Measurements from ENCODE around the gene ATP9A.

Gene ATP9A

DNA sequence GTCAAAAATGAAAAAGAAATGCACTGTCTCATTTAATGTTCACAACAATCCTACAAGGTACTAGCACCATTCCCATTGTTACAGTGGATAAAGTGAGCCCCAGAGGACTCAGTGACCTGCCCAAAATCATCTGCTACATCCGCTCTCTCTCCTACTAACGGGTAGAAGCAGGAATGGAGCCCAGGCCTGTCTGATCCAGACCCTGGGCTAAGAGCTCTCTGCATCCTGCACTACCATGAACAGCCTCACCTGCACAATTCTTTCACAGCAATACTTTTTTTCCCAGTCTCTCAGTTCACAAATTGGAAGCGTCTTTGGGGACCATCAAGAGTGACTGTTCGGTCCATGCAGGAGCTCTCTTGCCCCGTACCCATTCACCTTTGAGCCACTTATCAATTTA is 31.2 kb downstream of the ATP9A start:
- no peak overlapping the region for H3K27ac ChIP-seq (ENCODE audit: low read length)

DNA sequence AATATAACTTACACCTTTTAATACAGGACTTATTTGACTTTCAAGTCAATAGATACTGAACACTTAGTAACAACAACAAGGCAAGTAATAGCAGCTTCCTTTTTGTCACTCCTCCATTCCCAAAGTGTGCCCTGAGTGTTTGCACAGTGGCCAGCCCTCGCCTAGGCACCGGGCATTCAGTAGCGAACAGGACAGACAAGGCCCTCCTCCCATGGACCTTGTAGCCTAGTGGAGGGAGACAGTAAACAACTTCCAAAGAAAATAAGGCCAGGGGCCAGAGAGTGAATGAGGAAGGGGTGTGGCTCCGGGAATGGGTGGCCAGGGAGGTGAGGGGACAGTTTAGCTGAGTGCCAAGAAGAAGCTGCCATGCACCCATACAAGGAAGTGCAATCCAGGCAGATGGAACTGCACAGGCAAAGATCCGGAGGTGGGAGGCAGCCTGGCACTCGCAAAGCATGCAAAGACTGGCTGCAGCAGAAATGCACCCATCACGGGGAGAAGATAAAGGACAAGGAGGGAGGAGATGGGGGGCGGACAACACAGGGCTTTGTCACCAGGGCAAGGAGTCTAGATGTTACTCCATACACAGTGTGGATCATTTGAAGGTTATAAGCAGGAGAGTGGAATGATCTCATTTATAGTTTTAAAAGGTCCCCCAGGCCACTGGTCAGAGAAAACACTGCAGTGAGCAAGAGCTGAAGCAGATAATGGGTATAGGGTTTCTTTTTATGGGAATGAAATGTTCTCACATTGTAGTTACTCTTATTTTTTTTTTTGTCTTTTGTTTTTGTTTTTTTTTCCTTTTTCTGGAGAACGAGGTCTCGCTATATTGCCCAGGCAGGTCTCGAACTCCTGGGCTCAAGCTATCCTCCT is 32.2 kb downstream of the ATP9A start:
- no peak overlapping the region for H3K4me3 ChIP-seq (ENCODE audit: low read length in 2 of 2)
- no peaks in the 10 kb centered on the region for H3K9me3 ChIP-seq (ENCODE audit: control insufficient read depth in 2 of 2, low read length in 2 of 2)
- H3K27ac ChIP-seq (ENCODE audit: low read length): no peak overlapping the region
- no peak overlapping the region for H3K9ac ChIP-seq (ENCODE audit: low read length in 2 of 2)
- no peaks in the 10 kb centered on the region for H3K36me3 ChIP-seq (ENCODE audit: control insufficient read depth in 2 of 2, insufficient read depth in 2 of 2, low read length in 2 of 2)
- H3K4me1 ChIP-seq (ENCODE audit: control insufficient read depth, insufficient read depth, low read length): peaks cover 18% of the 10 kb centered on the region
- no peaks in the 10 kb centered on the region for H3K27me3 ChIP-seq (ENCODE audit: control insufficient read depth in 1 of 2, insufficient read depth in 2 of 2, low read length in 2 of 2)

More for the DNA sequence above, 31.2 kb downstream of the ATP9A start:
- Histone ChIP-seq H3K4me3 (ENCODE audit: low read length in 2 of 2) (no peak overlapping the region), H3K4me1 (ENCODE audit: control insufficient read depth, insufficient read depth, low read length) (peaks cover 16% of the 10 kb centered on the region), H3K27me3 (ENCODE audit: control insufficient read depth in 1 of 2, insufficient read depth in 2 of 2, low read length in 2 of 2) (no peaks in the 10 kb centered on the region), H3K36me3 (ENCODE audit: control insufficient read depth in 2 of 2, insufficient read depth in 2 of 2, low read length in 2 of 2) (no peaks in the 10 kb centered on the region), H3K9ac (ENCODE audit: low read length in 2 of 2) (no peak overlapping the region), H3K9me3 (ENCODE audit: control insufficient read depth in 2 of 2, low read length in 2 of 2) (no peaks in the 10 kb centered on the region)

DNA sequence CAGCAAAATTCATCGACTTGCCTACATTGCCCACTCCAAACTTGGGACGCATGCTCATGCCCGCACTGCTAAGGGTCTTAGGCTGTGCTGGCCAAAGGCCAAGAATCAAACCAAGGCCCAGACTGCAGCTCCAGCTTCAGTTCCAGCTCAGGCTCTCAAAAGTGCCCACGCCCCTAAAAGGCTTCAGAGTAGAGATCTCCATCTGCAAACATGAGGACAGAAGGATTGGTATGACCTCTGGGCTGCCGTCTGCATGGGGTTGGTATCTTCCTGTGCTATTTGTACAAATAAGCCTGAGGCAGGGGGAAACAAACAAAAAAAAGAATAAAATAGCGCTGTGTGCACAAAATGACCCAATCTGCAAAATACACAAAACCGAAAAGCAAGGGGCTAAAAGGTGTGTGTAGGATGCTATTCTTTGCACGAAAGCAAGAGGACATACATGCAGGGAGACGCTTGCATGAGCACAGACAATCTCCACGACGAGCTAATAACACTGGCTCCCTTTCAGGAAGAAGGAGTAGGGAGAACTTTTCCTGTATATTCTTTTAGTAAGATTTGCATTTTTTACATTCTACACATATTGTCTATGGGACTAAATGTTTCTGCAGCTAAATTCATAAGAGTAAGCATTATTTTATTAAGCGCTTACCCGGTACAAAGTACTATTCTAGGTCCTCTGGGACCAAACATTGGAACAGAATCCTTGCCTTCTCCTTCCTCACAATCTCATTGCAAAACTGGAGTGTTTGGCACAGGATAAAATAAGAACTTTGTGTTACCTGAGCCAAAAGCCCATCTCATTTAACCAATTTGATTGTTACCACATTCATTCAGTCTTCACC is 33.1 kb downstream of the ATP9A start:
- H3K36me3 ChIP-seq (ENCODE audit: control insufficient read depth in 2 of 2, insufficient read depth in 2 of 2, low read length in 2 of 2): no peaks in the 10 kb centered on the region
- H3K4me1 ChIP-seq (ENCODE audit: control insufficient read depth, insufficient read depth, low read length): peaks cover 18% of the 10 kb centered on the region
- H3K9me3 ChIP-seq (ENCODE audit: control insufficient read depth in 2 of 2, low read length in 2 of 2): no peaks in the 10 kb centered on the region
- H3K9ac ChIP-seq (ENCODE audit: low read length in 2 of 2): no peak overlapping the region
- no peaks in the 10 kb centered on the region for H3K27me3 ChIP-seq (ENCODE audit: control insufficient read depth in 1 of 2, insufficient read depth in 2 of 2, low read length in 2 of 2)
- H3K4me3 ChIP-seq (ENCODE audit: low read length in 2 of 2): no peak overlapping the region
- H3K27ac ChIP-seq (ENCODE audit: low read length): no peak overlapping the region

DNA sequence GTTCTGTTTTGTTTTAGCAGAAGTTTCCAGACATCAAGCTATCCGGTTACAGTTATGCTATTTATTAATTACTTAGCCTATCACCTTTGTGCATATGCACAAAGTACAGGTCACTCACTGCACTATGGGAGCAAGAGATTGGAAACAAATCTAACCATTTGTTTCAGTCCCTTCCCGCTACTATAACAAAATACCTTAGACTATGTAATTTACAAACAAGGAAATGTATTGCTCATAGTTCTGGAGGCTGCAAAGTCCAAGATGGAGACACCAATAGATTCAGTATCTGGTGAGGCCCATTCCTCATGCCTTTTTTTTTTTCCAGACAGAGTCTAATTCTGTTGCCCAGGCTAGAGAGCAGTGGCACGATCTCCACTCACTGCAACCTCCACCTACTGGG is 35.1 kb downstream of the ATP9A start:
- no peak overlapping the region for H3K27ac ChIP-seq (ENCODE audit: low read length)
- H3K36me3 ChIP-seq (ENCODE audit: control insufficient read depth in 2 of 2, insufficient read depth in 2 of 2, low read length in 2 of 2): peaks cover 0 to 2% of the 10 kb centered on the region in 2 donors
- H3K4me3 ChIP-seq (ENCODE audit: low read length in 2 of 2): no peak overlapping the region
- H3K27me3 ChIP-seq (ENCODE audit: control insufficient read depth in 1 of 2, insufficient read depth in 2 of 2, low read length in 2 of 2): no peaks in the 10 kb centered on the region
- no peaks in the 10 kb centered on the region for H3K9me3 ChIP-seq (ENCODE audit: control insufficient read depth in 2 of 2, low read length in 2 of 2)
- H3K9ac ChIP-seq (ENCODE audit: low read length in 2 of 2): no peak overlapping the region
- H3K4me1 ChIP-seq (ENCODE audit: control insufficient read depth, insufficient read depth, low read length): peaks cover 18% of the 10 kb centered on the region

DNA sequence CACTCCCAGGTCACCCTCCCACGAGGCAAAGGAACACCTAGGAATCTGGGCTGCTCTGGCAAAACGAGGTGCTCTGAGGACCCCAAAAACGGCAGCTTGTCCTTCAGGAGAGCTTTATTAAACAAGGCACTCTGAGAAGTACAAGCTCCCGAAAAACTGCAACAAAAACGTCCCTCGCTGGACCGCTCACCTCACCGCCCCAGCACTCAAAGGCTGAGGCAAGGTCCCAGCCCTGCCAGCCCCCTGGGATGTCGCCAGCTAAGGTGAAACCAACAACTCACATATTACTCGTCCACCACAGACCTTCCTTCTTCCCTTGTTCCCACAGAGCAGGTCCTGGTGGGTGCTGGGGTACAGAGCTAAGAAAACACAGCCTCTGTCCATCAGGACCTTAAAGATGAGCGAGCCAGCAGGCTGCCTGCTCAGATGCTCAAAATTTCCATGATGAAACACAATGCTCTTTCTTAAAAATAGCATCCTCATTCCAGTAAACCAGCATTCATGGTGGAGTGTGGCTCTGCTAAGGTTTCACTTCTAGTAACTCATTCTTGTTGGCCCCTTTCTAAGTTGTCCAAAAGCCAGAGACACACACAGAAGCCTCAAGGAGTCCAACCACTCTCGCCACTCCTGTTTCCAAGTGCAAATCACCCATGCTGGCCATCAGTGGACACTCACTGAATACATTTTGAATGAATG is 35.9 kb downstream of the ATP9A start:
- peak overlapping the region; percentile 44 to 70 for H3K4me3 ChIP-seq (ENCODE audit: low read length in 2 of 2)
- H3K4me1 ChIP-seq (ENCODE audit: control insufficient read depth, insufficient read depth, low read length): peaks cover 18% of the 10 kb centered on the region
- H3K36me3 ChIP-seq (ENCODE audit: control insufficient read depth in 2 of 2, insufficient read depth in 2 of 2, low read length in 2 of 2): peaks cover 0 to 2% of the 10 kb centered on the region in 2 donors

GRCh38 chr20:51731731-51732095 is 36.5 kb downstream of the ATP9A start:
- Histone ChIP-seq H3K9ac (ENCODE audit: low read length in 2 of 2) (peak overlapping the region in 1 of 2 donors; percentile 43), H3K27ac (ENCODE audit: low read length) (peak overlapping the region; percentile 60), H3K4me3 (ENCODE audit: low read length in 2 of 2) (peak overlapping the region; percentile 44 to 70), H3K9me3 (ENCODE audit: control insufficient read depth in 2 of 2, low read length in 2 of 2) (no peaks in the 10 kb centered on the region), H3K27me3 (ENCODE audit: control insufficient read depth in 1 of 2, insufficient read depth in 2 of 2, low read length in 2 of 2) (no peaks in the 10 kb centered on the region), H3K4me1 (ENCODE audit: control insufficient read depth, insufficient read depth, low read length) (peaks cover 18% of the 10 kb centered on the region), H3K36me3 (ENCODE audit: control insufficient read depth in 2 of 2, insufficient read depth in 2 of 2, low read length in 2 of 2) (peaks cover 0 to 2% of the 10 kb centered on the region in 2 donors)

More for the DNA sequence above, 35.9 kb downstream of the ATP9A start:
- Histone ChIP-seq H3K9me3 (ENCODE audit: control insufficient read depth in 2 of 2, low read length in 2 of 2) (no peaks in the 10 kb centered on the region), H3K27me3 (ENCODE audit: control insufficient read depth in 1 of 2, insufficient read depth in 2 of 2, low read length in 2 of 2) (no peaks in the 10 kb centered on the region), H3K9ac (ENCODE audit: low read length in 2 of 2) (peak overlapping the region; percentile 36 to 43), H3K27ac (ENCODE audit: low read length) (peak overlapping the region; percentile 60)

DNA sequence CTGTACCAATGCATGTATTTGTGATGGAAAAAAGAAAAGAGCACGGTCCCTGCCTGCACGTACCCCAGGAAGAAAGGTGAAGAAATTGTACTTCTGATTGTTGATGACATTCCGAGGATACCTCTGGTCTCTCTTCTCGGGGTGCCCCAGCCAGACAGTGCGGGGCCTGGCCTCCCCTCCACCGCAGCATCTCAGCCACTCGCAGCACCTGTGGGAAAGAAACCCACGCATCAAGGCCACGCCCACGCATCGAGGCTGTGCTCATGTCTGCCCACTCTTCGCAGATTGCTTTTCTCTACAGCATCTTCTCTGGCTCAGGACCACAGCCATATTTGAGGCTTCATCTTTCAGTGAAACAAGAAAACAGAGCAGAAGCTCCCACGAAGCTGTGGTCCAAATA is 38.4 kb downstream of the ATP9A start:
- Histone ChIP-seq H3K4me3 (ENCODE audit: low read length in 2 of 2) (no peak overlapping the region), H3K9ac (ENCODE audit: low read length in 2 of 2) (no peak overlapping the region), H3K9me3 (ENCODE audit: control insufficient read depth in 2 of 2, low read length in 2 of 2) (no peaks in the 10 kb centered on the region), H3K36me3 (ENCODE audit: control insufficient read depth in 2 of 2, insufficient read depth in 2 of 2, low read length in 2 of 2) (peaks cover 0 to 6% of the 10 kb centered on the region in 2 donors), H3K4me1 (ENCODE audit: control insufficient read depth, insufficient read depth, low read length) (peaks cover 14% of the 10 kb centered on the region), H3K27ac (ENCODE audit: low read length) (no peak overlapping the region), H3K27me3 (ENCODE audit: control insufficient read depth in 1 of 2, insufficient read depth in 2 of 2, low read length in 2 of 2) (no peaks in the 10 kb centered on the region)

- no peak overlapping the region for H3K4me3 ChIP-seq (ENCODE audit: low read length in 2 of 2)
- peaks cover 14% of the 10 kb centered on the region for H3K4me1 ChIP-seq (ENCODE audit: control insufficient read depth, insufficient read depth, low read length)
- H3K27ac ChIP-seq (ENCODE audit: low read length): no peak overlapping the region
- no peaks in the 10 kb centered on the region for H3K9me3 ChIP-seq (ENCODE audit: control insufficient read depth in 2 of 2, low read length in 2 of 2)
- H3K27me3 ChIP-seq (ENCODE audit: control insufficient read depth in 1 of 2, insufficient read depth in 2 of 2, low read length in 2 of 2): no peaks in the 10 kb centered on the region
- peaks cover 3 to 8% of the 10 kb centered on the region in 2 donors for H3K36me3 ChIP-seq (ENCODE audit: control insufficient read depth in 2 of 2, insufficient read depth in 2 of 2, low read length in 2 of 2)
- H3K9ac ChIP-seq (ENCODE audit: low read length in 2 of 2): no peak overlapping the region
Measured at GRCh38 chr20:51728737-51729136, 39.5 kb downstream of the ATP9A start.

DNA sequence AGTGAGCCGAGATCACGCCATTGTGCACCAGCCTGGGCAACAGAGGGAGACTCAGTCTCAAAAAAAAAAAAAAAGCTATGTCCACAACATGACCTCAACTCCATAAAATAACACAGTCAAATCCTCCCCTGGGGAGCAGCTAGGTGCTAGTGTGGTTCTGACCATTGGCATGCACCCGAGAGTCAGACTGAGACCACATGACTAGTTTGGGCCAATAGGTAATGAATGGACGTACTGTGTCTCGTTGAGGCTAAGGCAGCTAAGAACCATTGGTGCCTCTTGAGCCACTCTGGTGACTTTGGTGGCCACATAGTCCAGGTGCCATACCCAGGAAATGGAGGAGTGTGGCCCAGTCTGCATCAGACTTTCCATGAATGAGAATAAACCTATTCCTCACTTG is 40.3 kb downstream of the ATP9A start:
- Histone ChIP-seq H3K4me1 (ENCODE audit: control insufficient read depth, insufficient read depth, low read length) (peaks cover 14% of the 10 kb centered on the region), H3K27me3 (ENCODE audit: control insufficient read depth in 1 of 2, insufficient read depth in 2 of 2, low read length in 2 of 2) (no peaks in the 10 kb centered on the region), H3K9ac (ENCODE audit: low read length in 2 of 2) (no peak overlapping the region), H3K4me3 (ENCODE audit: low read length in 2 of 2) (no peak overlapping the region), H3K9me3 (ENCODE audit: control insufficient read depth in 2 of 2, low read length in 2 of 2) (no peaks in the 10 kb centered on the region), H3K27ac (ENCODE audit: low read length) (no peak overlapping the region), H3K36me3 (ENCODE audit: control insufficient read depth in 2 of 2, insufficient read depth in 2 of 2, low read length in 2 of 2) (peaks cover 3 to 8% of the 10 kb centered on the region in 2 donors)

- no peaks in the 10 kb centered on the region for H3K27me3 ChIP-seq (ENCODE audit: control insufficient read depth in 1 of 2, insufficient read depth in 2 of 2, low read length in 2 of 2)
- no peaks in the 10 kb centered on the region for H3K4me1 ChIP-seq (ENCODE audit: control insufficient read depth, insufficient read depth, low read length)
- no peak overlapping the region for H3K9ac ChIP-seq (ENCODE audit: low read length in 2 of 2)
- H3K36me3 ChIP-seq (ENCODE audit: control insufficient read depth in 2 of 2, insufficient read depth in 2 of 2, low read length in 2 of 2): peaks cover 3 to 8% of the 10 kb centered on the region in 2 donors
- no peaks in the 10 kb centered on the region for H3K9me3 ChIP-seq (ENCODE audit: control insufficient read depth in 2 of 2, low read length in 2 of 2)
- no peak overlapping the region for H3K4me3 ChIP-seq (ENCODE audit: low read length in 2 of 2)
- H3K27ac ChIP-seq (ENCODE audit: low read length): no peak overlapping the region
Measured at GRCh38 chr20:51725584-51726176, 42.5 kb downstream of the ATP9A start.

Data from stomach smooth muscle (tissue), 2 donors.